ENCODE measurements around the gene SLC7A1.

Gene SLC7A1

GRCh38 chr13:29587645-29588044, 7.8 kb downstream of the SLC7A1 start:
- H2AFZ ChIP-seq (ENCODE audit: low read depth, low read length), result no peak overlapping the region
- no peak overlapping the region for H3K9ac ChIP-seq (ENCODE audit: low read length)
- no peak overlapping the region for H3K18ac ChIP-seq (ENCODE audit: low read depth in 1 of 2, low read length in 2 of 2)
- H3K79me1 ChIP-seq (replicated peaks; ENCODE audit: low read length, poor library complexity, severe bottlenecking), result no peaks in the 10 kb centered on the region
- no peak for DNase-seq
- no peak overlapping the region for H3K4me3 ChIP-seq (ENCODE audit: insufficient read depth in 1 of 2, low read depth in 1 of 2, low read length in 2 of 2)
- no peak overlapping the region for H3K4me2 ChIP-seq (ENCODE audit: low read length, poor library complexity, severe bottlenecking)
- H4K91ac ChIP-seq (ENCODE audit: low read length), result no peak overlapping the region
- H2BK5ac ChIP-seq (ENCODE audit: low read depth, low read length, poor library complexity, severe bottlenecking), result no peak overlapping the region
- H2BK15ac ChIP-seq (ENCODE audit: low read depth, poor library complexity, severe bottlenecking), result no peak overlapping the region
- no peak overlapping the region for H4K8ac ChIP-seq (ENCODE audit: low read length)
- no peak overlapping the region for H3K4ac ChIP-seq (ENCODE audit: low read depth in 1 of 2, low read length in 2 of 2)
- H2BK120ac ChIP-seq (ENCODE audit: low read depth, low read length), result no peak overlapping the region
- H3K14ac ChIP-seq (ENCODE audit: low read length in 2 of 2), result no peak overlapping the region
- peaks cover 44% of the 10 kb centered on the region for H3K4me1 ChIP-seq (ENCODE audit: control insufficient read depth, insufficient read depth, low read depth, low read length)
- H3K27ac ChIP-seq (ENCODE audit: low read length, poor library complexity, severe bottlenecking), result no peak overlapping the region
- H2BK12ac ChIP-seq (ENCODE audit: low read length in 2 of 2), result no peak overlapping the region
- H3K36me3 ChIP-seq (ENCODE audit: control insufficient read depth in 1 of 2, insufficient read depth in 2 of 2, low read depth in 1 of 2, low read length in 2 of 2), result peaks cover 0 to 5% of the 10 kb centered on the region in 2 experiments
- H3K23ac ChIP-seq (ENCODE audit: low read length in 2 of 2), result no peak overlapping the region
- peak overlapping the region; percentile 42 for H2AK5ac ChIP-seq (ENCODE audit: low read length, severe bottlenecking)
- 95% methylated on average over 4 of the region's 7 CpGs for WGBS
- H3K27me3 ChIP-seq (ENCODE audit: control insufficient read depth in 1 of 2, insufficient read depth in 1 of 2, low read length in 2 of 2), result no peaks in the 10 kb centered on the region
- no peaks in the 10 kb centered on the region for H3K9me3 ChIP-seq (ENCODE audit: control insufficient read depth, low read length)

GRCh38 chr13:29583073-29583785, 12.3 kb downstream of the SLC7A1 start:
- no peaks in the 10 kb centered on the region for H3K9me3 ChIP-seq (ENCODE audit: control insufficient read depth, low read length)
- H3K23ac ChIP-seq (ENCODE audit: low read length in 2 of 2), result no peak overlapping the region
- WGBS, result 77% methylated on average over 7 of the region's 7 CpGs
- peak overlapping the region; percentile 66 for H2AK5ac ChIP-seq (ENCODE audit: low read length, severe bottlenecking)
- H4K91ac ChIP-seq (ENCODE audit: low read length), result no peak overlapping the region
- no peaks in the 10 kb centered on the region for H3K27me3 ChIP-seq (ENCODE audit: control insufficient read depth in 1 of 2, insufficient read depth in 1 of 2, low read length in 2 of 2)
- H3K18ac ChIP-seq (ENCODE audit: low read depth in 1 of 2, low read length in 2 of 2), result no peak overlapping the region
- H3K14ac ChIP-seq (ENCODE audit: low read length in 2 of 2), result no peak overlapping the region
- no peak overlapping the region for H2BK5ac ChIP-seq (ENCODE audit: low read depth, low read length, poor library complexity, severe bottlenecking)
- H3K4me3 ChIP-seq (ENCODE audit: insufficient read depth in 1 of 2, low read depth in 1 of 2, low read length in 2 of 2), result peak overlapping the region in 1 of 2 experiments; percentile 46
- peaks cover 35% of the 10 kb centered on the region for H3K4me1 ChIP-seq (ENCODE audit: control insufficient read depth, insufficient read depth, low read depth, low read length)
- H3K9ac ChIP-seq (ENCODE audit: low read length), result peak overlapping the region; percentile 4
- peak overlapping the region; percentile 31 for H3K4me2 ChIP-seq (ENCODE audit: low read length, poor library complexity, severe bottlenecking)
- H2BK120ac ChIP-seq (ENCODE audit: low read depth, low read length), result no peak overlapping the region
- H2BK12ac ChIP-seq (ENCODE audit: low read length in 2 of 2), result peak overlapping the region in 1 of 2 experiments; percentile 10
- no peak overlapping the region for H2BK15ac ChIP-seq (ENCODE audit: low read depth, poor library complexity, severe bottlenecking)
- peaks cover 0 to 9% of the 10 kb centered on the region in 2 experiments for H3K36me3 ChIP-seq (ENCODE audit: control insufficient read depth in 1 of 2, insufficient read depth in 2 of 2, low read depth in 1 of 2, low read length in 2 of 2)
- H3K79me1 ChIP-seq (replicated peaks; ENCODE audit: low read length, poor library complexity, severe bottlenecking), result peaks cover 4% of the 10 kb centered on the region
- peak; percentile 53 for DNase-seq
- peak overlapping the region; percentile 55 for H3K27ac ChIP-seq (ENCODE audit: low read length, poor library complexity, severe bottlenecking)
- no peak overlapping the region for H4K8ac ChIP-seq (ENCODE audit: low read length)
- H2AFZ ChIP-seq (ENCODE audit: low read depth, low read length), result no peak overlapping the region
- H3K4ac ChIP-seq (ENCODE audit: low read depth in 1 of 2, low read length in 2 of 2), result no peak overlapping the region

GRCh38 chr13:29582171-29582570, 13.3 kb downstream of the SLC7A1 start:
- Histone ChIP-seq H2BK5ac (ENCODE audit: low read depth, low read length, poor library complexity, severe bottlenecking) (peak overlapping the region; percentile 36), H4K91ac (ENCODE audit: low read length) (no peak overlapping the region), H3K27ac (ENCODE audit: low read length, poor library complexity, severe bottlenecking) (peak overlapping the region; percentile 11), H2AFZ (ENCODE audit: low read depth, low read length) (no peak overlapping the region), H3K4ac (ENCODE audit: low read depth in 1 of 2, low read length in 2 of 2) (no peak overlapping the region), H3K4me1 (ENCODE audit: control insufficient read depth, insufficient read depth, low read depth, low read length) (peaks cover 38% of the 10 kb centered on the region), H3K9ac (ENCODE audit: low read length) (no peak overlapping the region), H3K9me3 (ENCODE audit: control insufficient read depth, low read length) (no peaks in the 10 kb centered on the region), H2BK15ac (ENCODE audit: low read depth, poor library complexity, severe bottlenecking) (no peak overlapping the region), H3K23ac (ENCODE audit: low read length in 2 of 2) (no peak overlapping the region), H3K79me1 (replicated peaks; ENCODE audit: low read length, poor library complexity, severe bottlenecking) (peaks cover 9% of the 10 kb centered on the region), H3K14ac (ENCODE audit: low read length in 2 of 2) (no peak overlapping the region), H3K27me3 (ENCODE audit: control insufficient read depth in 1 of 2, insufficient read depth in 1 of 2, low read length in 2 of 2) (no peaks in the 10 kb centered on the region), H2BK120ac (ENCODE audit: low read depth, low read length) (no peak overlapping the region), H3K18ac (ENCODE audit: low read depth in 1 of 2, low read length in 2 of 2) (peak overlapping the region in 1 of 2 experiments; percentile 37), H2BK12ac (ENCODE audit: low read length in 2 of 2) (peak overlapping the region in 1 of 2 experiments; percentile 34), H4K8ac (ENCODE audit: low read length) (peak overlapping the region; percentile 83), H3K36me3 (ENCODE audit: control insufficient read depth in 1 of 2, insufficient read depth in 2 of 2, low read depth in 1 of 2, low read length in 2 of 2) (peaks cover 0 to 7% of the 10 kb centered on the region in 2 experiments), H3K4me2 (ENCODE audit: low read length, poor library complexity, severe bottlenecking) (no peak overlapping the region), H2AK5ac (ENCODE audit: low read length, severe bottlenecking) (peak overlapping the region; percentile 89), H3K4me3 (ENCODE audit: insufficient read depth in 1 of 2, low read depth in 1 of 2, low read length in 2 of 2) (no peak overlapping the region)
- 81% methylated on average over 10 of the region's 10 CpGs for WGBS
- DNase-seq, result no peak

GRCh38 chr13:29581666-29582065, 13.8 kb downstream of the SLC7A1 start:
- Histone ChIP-seq H4K91ac (ENCODE audit: low read length) (no peak overlapping the region), H2BK15ac (ENCODE audit: low read depth, poor library complexity, severe bottlenecking) (no peak overlapping the region), H3K27me3 (ENCODE audit: control insufficient read depth in 1 of 2, insufficient read depth in 1 of 2, low read length in 2 of 2) (no peaks in the 10 kb centered on the region), H3K4me1 (ENCODE audit: control insufficient read depth, insufficient read depth, low read depth, low read length) (peaks cover 37% of the 10 kb centered on the region), H3K4me3 (ENCODE audit: insufficient read depth in 1 of 2, low read depth in 1 of 2, low read length in 2 of 2) (no peak overlapping the region), H3K27ac (ENCODE audit: low read length, poor library complexity, severe bottlenecking) (peak overlapping the region; percentile 11), H2AFZ (ENCODE audit: low read depth, low read length) (no peak overlapping the region), H3K9me3 (ENCODE audit: control insufficient read depth, low read length) (no peaks in the 10 kb centered on the region), H3K18ac (ENCODE audit: low read depth in 1 of 2, low read length in 2 of 2) (no peak overlapping the region), H3K36me3 (ENCODE audit: control insufficient read depth in 1 of 2, insufficient read depth in 2 of 2, low read depth in 1 of 2, low read length in 2 of 2) (peaks cover 0 to 7% of the 10 kb centered on the region in 2 experiments), H3K4me2 (ENCODE audit: low read length, poor library complexity, severe bottlenecking) (peak overlapping the region; percentile 29), H3K4ac (ENCODE audit: low read depth in 1 of 2, low read length in 2 of 2) (no peak overlapping the region), H2BK5ac (ENCODE audit: low read depth, low read length, poor library complexity, severe bottlenecking) (no peak overlapping the region), H3K23ac (ENCODE audit: low read length in 2 of 2) (no peak overlapping the region), H3K9ac (ENCODE audit: low read length) (no peak overlapping the region), H2AK5ac (ENCODE audit: low read length, severe bottlenecking) (no peak overlapping the region), H4K8ac (ENCODE audit: low read length) (no peak overlapping the region), H2BK120ac (ENCODE audit: low read depth, low read length) (no peak overlapping the region), H2BK12ac (ENCODE audit: low read length in 2 of 2) (no peak overlapping the region), H3K14ac (ENCODE audit: low read length in 2 of 2) (no peak overlapping the region), H3K79me1 (replicated peaks; ENCODE audit: low read length, poor library complexity, severe bottlenecking) (peaks cover 11% of the 10 kb centered on the region)
- 53% methylated on average over 6 of the region's 7 CpGs for WGBS
- DNase-seq, result no peak
